ENCODE results near the gene UBE2E1. TPM values are rescaled to one million over a fixed set of nuclear protein-coding genes. Genes with fewer than 3 reads are reported as not detected.

The UBE2E1 gene
- total RNA-seq, 1 experiment from 2014 or later: 200 TPM

DNA sequence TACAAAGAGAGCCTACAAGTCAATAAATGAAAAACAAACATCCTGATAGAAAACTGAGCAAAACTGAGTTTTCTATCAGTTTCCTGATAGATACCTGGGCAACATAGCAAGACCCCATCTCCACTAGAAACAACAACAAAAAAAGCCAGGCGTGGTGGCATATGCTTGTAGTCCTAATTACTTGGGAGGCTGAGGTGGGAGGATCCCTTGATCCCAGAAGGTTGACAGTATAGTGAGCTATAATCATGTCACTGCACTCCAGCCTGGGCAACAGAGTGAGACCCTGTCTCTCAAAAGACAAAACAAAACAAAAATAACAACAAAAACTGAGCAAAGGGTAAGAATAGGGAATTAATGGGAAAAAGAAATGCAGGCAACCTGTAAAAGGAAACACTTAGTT is 23.9 kb upstream of the UBE2E1 start:
- Histone ChIP-seq H3K27ac (ENCODE audit: low read length) (no peak overlapping the region), H3K79me2 (ENCODE audit: low read length) (no peaks in the 10 kb centered on the region), H3K36me3 (ENCODE audit: insufficient read depth, low read length) (no peaks in the 10 kb centered on the region), H3K9me2 (replicated peaks; ENCODE audit: insufficient read depth, low read length) (no peaks in the 10 kb centered on the region), H2AFZ (ENCODE audit: low read length) (no peak overlapping the region), H4K20me1 (ENCODE audit: insufficient read depth, low read depth, low read length) (no peaks in the 10 kb centered on the region), H3K9me3 (ENCODE audit: low read length) (no peaks in the 10 kb centered on the region), H3K9ac (ENCODE audit: low read length) (no peak overlapping the region), H3K4me2 (ENCODE audit: low read depth, low read length, poor library complexity, severe bottlenecking) (no peak overlapping the region), H3K27me3 (ENCODE audit: low read length) (no peaks in the 10 kb centered on the region), H3K4me1 (ENCODE audit: low read length) (peaks cover 3% of the 10 kb centered on the region; the same call in 1 of the 2 replicates), H3K4me3 (ENCODE audit: low read length) (no peak overlapping the region)
- no peak for DNase-seq

DNA sequence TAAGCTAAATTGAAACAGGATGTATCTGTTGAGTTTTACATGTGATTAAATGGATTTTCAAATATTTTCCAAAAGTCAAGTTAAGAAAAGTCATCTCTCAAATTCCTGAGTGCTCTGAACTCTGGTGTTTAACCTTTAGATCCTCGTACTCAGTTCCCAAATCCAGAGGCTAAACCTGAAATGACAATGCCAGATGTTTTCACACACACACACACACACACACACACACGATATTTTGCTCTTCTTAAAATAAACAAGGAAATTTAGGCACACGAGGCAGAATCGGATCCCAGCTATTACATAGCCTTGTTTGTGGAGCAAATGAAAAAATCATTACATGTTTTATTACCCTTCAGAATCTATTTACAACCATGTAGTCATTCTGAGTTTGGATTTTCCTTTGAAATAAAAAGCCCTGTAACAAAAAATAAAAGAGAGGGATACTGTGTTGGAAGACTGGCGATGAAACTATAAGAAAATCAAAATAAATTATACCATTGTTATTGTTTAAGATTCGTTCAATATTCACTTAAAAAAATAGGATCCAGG is 20.6 kb upstream of the UBE2E1 start:
- Histone ChIP-seq H3K36me3 (ENCODE audit: insufficient read depth, low read length) (no peaks in the 10 kb centered on the region), H3K4me3 (ENCODE audit: low read length) (no peak overlapping the region), H3K27me3 (ENCODE audit: low read length) (no peaks in the 10 kb centered on the region), H2AFZ (ENCODE audit: low read length) (no peak overlapping the region), H3K79me2 (ENCODE audit: low read length) (no peaks in the 10 kb centered on the region), H3K27ac (ENCODE audit: low read length) (no peak overlapping the region), H3K9me2 (replicated peaks; ENCODE audit: insufficient read depth, low read length) (no peaks in the 10 kb centered on the region), H3K9ac (ENCODE audit: low read length) (no peak overlapping the region), H4K20me1 (ENCODE audit: insufficient read depth, low read depth, low read length) (no peaks in the 10 kb centered on the region), H3K4me2 (ENCODE audit: low read depth, low read length, poor library complexity, severe bottlenecking) (no peak overlapping the region), H3K4me1 (ENCODE audit: low read length) (no peaks in the 10 kb centered on the region), H3K9me3 (ENCODE audit: low read length) (no peaks in the 10 kb centered on the region)
- DNase-seq: no peak

DNA sequence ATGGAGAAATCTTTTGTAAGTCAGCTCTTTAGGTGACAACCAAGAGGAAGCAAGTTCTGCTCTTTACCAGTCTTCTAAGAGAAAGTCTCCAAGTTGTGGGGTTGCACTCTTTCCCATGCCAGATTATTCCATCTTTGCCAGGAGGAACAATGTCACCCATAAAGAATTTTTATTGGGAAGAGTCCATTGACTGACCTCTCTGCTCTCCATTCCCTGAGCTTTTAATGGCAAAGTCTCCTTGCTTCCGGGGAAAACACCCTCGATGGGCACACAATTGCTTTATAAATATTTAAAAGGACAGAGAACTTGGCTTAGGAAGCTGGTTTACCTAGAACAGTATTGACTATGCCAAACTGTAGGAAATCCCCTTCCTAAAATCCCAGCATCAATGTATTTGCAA is 19.9 kb upstream of the UBE2E1 start:
- Histone ChIP-seq H3K9me3 (ENCODE audit: low read length) (no peaks in the 10 kb centered on the region), H3K36me3 (ENCODE audit: insufficient read depth, low read length) (no peaks in the 10 kb centered on the region), H3K4me3 (ENCODE audit: low read length) (no peak overlapping the region), H3K27ac (ENCODE audit: low read length) (no peak overlapping the region), H3K27me3 (ENCODE audit: low read length) (no peaks in the 10 kb centered on the region), H2AFZ (ENCODE audit: low read length) (no peak overlapping the region), H3K9me2 (replicated peaks; ENCODE audit: insufficient read depth, low read length) (no peaks in the 10 kb centered on the region), H3K4me2 (ENCODE audit: low read depth, low read length, poor library complexity, severe bottlenecking) (no peak overlapping the region), H3K4me1 (ENCODE audit: low read length) (no peaks in the 10 kb centered on the region), H4K20me1 (ENCODE audit: insufficient read depth, low read depth, low read length) (no peaks in the 10 kb centered on the region), H3K9ac (ENCODE audit: low read length) (no peak overlapping the region), H3K79me2 (ENCODE audit: low read length) (no peaks in the 10 kb centered on the region)
- no peak for DNase-seq

DNA sequence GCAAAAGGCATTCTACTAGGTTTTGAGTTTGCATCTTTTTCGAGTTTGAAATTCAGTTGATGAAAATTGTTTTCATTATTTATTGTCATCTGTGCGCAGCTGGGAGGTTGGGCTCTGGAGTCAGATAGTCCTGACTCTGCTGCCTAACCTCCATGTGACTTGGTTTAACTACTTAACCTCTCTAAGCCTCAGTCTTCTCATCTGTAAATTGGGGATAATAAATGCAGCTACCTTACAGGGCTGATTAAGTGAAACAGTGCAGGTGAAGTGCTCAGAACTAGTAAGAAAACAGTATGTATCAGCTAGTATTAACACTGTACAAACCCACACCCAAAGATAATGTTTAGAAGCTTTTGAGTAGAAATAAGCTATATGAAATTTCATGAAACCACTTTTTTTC is 14.1 kb upstream of the UBE2E1 start:
- no peaks in the 10 kb centered on the region for H3K27me3 ChIP-seq (ENCODE audit: low read length)
- H3K79me2 ChIP-seq (ENCODE audit: low read length): no peaks in the 10 kb centered on the region
- H3K4me1 ChIP-seq (ENCODE audit: low read length): no peaks in the 10 kb centered on the region
- no peaks in the 10 kb centered on the region for H3K36me3 ChIP-seq (ENCODE audit: insufficient read depth, low read length)
- no peak overlapping the region for H3K4me2 ChIP-seq (ENCODE audit: low read depth, low read length, poor library complexity, severe bottlenecking)
- no peak overlapping the region for H3K9ac ChIP-seq (ENCODE audit: low read length)
- no peaks in the 10 kb centered on the region for H3K9me3 ChIP-seq (ENCODE audit: low read length)
- H3K27ac ChIP-seq (ENCODE audit: low read length): no peak overlapping the region
- no peaks in the 10 kb centered on the region for H3K9me2 ChIP-seq (replicated peaks; ENCODE audit: insufficient read depth, low read length)
- no peak overlapping the region for H3K4me3 ChIP-seq (ENCODE audit: low read length)
- H2AFZ ChIP-seq (ENCODE audit: low read length): no peak overlapping the region
- no peaks in the 10 kb centered on the region for H4K20me1 ChIP-seq (ENCODE audit: insufficient read depth, low read depth, low read length)
- no peak for DNase-seq

DNA sequence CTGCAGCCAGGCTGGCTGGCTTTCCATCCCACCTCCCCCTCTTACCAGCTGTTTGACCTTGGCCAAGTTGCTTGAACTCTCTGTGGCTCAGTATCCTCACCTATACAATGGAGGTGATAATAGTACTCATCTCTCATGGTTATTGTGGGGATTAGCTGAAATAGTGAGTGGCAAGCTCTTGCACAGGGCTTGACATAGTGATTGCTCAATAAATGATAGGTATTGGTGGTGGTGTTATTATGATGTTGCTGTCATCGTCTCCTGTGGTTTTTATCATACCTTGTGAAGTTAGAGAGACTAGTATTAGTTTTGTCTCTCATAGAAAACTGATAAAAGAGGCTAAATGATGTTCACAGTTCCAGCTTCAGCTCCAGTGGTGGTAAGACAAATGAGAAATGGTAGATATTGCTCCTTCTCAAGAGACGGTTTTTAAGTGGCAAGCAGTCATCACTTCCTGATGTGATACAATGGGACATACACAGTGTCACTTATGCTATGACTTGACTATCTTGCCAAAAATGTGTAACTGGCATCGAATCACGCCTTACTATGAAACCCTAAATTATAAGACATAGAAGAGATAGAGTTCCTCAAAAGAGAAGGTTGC is 12.1 kb upstream of the UBE2E1 start:
- Histone ChIP-seq H3K4me3 (ENCODE audit: low read length) (no peak overlapping the region), H4K20me1 (ENCODE audit: insufficient read depth, low read depth, low read length) (no peaks in the 10 kb centered on the region), H3K4me1 (ENCODE audit: low read length) (no peaks in the 10 kb centered on the region), H2AFZ (ENCODE audit: low read length) (no peak overlapping the region), H3K79me2 (ENCODE audit: low read length) (no peaks in the 10 kb centered on the region), H3K36me3 (ENCODE audit: insufficient read depth, low read length) (no peaks in the 10 kb centered on the region), H3K27me3 (ENCODE audit: low read length) (no peaks in the 10 kb centered on the region), H3K9me3 (ENCODE audit: low read length) (no peaks in the 10 kb centered on the region), H3K27ac (ENCODE audit: low read length) (no peak overlapping the region), H3K9me2 (replicated peaks; ENCODE audit: insufficient read depth, low read length) (no peaks in the 10 kb centered on the region), H3K4me2 (ENCODE audit: low read depth, low read length, poor library complexity, severe bottlenecking) (no peak overlapping the region), H3K9ac (ENCODE audit: low read length) (no peak overlapping the region)
- DNase-seq: no peak

DNA sequence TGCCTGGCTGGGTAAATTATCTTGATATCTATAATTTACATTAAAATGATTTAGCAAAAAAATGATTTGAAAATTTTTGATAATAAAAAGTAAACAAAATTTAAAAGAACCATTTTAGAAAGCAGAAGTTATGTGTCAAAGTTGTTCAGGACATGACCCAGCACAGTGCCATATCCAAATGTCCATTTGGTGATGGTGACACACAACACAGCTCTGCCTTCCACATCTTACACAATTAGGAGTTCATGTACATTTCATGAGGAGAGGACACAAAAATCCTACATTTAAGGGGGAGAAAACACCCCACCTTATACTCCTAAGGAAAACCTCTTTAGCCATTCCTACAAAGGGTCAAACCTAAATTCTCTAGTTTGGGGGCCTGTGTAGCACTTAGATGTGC is 10.7 kb upstream of the UBE2E1 start:
- Histone ChIP-seq H3K79me2 (ENCODE audit: low read length) (no peaks in the 10 kb centered on the region), H4K20me1 (ENCODE audit: insufficient read depth, low read depth, low read length) (no peaks in the 10 kb centered on the region), H3K27ac (ENCODE audit: low read length) (no peak overlapping the region), H3K4me2 (ENCODE audit: low read depth, low read length, poor library complexity, severe bottlenecking) (no peak overlapping the region), H3K4me1 (ENCODE audit: low read length) (no peaks in the 10 kb centered on the region), H3K9me2 (replicated peaks; ENCODE audit: insufficient read depth, low read length) (no peaks in the 10 kb centered on the region), H3K9ac (ENCODE audit: low read length) (no peak overlapping the region), H3K4me3 (ENCODE audit: low read length) (no peak overlapping the region), H3K36me3 (ENCODE audit: insufficient read depth, low read length) (no peaks in the 10 kb centered on the region), H3K27me3 (ENCODE audit: low read length) (no peaks in the 10 kb centered on the region), H2AFZ (ENCODE audit: low read length) (no peak overlapping the region), H3K9me3 (ENCODE audit: low read length) (no peaks in the 10 kb centered on the region)
- no peak for DNase-seq

DNA sequence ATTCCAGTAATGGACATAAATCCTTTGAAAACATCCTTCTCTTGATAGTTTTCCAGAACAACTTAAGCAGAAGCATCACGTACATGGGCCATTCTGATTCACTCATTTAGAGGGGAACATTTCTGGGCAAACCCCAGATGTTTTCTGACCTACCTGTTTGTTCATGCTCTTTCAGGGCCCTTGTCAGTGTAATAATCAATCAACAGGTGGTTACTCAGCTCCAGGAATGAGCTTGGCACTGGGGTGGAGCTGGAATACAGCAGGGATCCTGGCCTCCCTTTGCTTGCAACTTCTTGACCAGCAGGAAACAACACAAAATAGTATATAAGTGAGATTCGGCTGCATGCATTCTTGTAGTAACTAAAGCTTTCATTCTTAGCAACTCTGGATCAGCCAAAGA is 9.2 kb upstream of the UBE2E1 start:
- H3K4me3 ChIP-seq (ENCODE audit: low read length): no peak overlapping the region
- H4K20me1 ChIP-seq (ENCODE audit: insufficient read depth, low read depth, low read length): no peaks in the 10 kb centered on the region
- H3K9me3 ChIP-seq (ENCODE audit: low read length): no peaks in the 10 kb centered on the region
- DNase-seq: no peak
- no peaks in the 10 kb centered on the region for H3K36me3 ChIP-seq (ENCODE audit: insufficient read depth, low read length)
- H3K27me3 ChIP-seq (ENCODE audit: low read length): no peaks in the 10 kb centered on the region
- no peak overlapping the region for H3K27ac ChIP-seq (ENCODE audit: low read length)
- no peaks in the 10 kb centered on the region for H3K79me2 ChIP-seq (ENCODE audit: low read length)
- no peaks in the 10 kb centered on the region for H3K4me1 ChIP-seq (ENCODE audit: low read length)
- H3K4me2 ChIP-seq (ENCODE audit: low read depth, low read length, poor library complexity, severe bottlenecking): no peak overlapping the region
- no peaks in the 10 kb centered on the region for H3K9me2 ChIP-seq (replicated peaks; ENCODE audit: insufficient read depth, low read length)
- H2AFZ ChIP-seq (ENCODE audit: low read length): no peak overlapping the region
- H3K9ac ChIP-seq (ENCODE audit: low read length): no peak overlapping the region

DNA sequence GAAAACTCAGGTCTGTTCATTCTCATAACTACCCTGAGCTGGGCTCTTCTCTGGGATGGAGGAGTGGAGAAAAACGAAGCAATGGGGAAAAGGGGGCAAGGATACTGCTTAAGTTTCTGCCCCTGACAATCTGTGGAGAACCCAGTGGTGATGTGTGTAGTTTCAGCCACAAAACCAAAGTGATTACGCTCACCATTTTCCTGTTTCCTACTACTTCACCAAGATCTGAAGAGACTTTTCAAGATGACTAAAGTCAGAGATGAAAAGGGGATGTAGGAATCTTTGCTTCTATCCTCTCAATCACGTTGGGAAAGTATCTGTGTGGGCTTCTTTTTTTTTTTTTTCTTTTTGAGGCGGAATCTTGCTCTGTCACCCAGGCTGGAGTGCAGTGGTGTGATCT is 8.3 kb upstream of the UBE2E1 start:
- no peaks in the 10 kb centered on the region for H3K79me2 ChIP-seq (ENCODE audit: low read length)
- no peak overlapping the region for H3K27ac ChIP-seq (ENCODE audit: low read length)
- H3K4me2 ChIP-seq (ENCODE audit: low read depth, low read length, poor library complexity, severe bottlenecking): no peak overlapping the region
- H3K4me3 ChIP-seq (ENCODE audit: low read length): no peak overlapping the region
- no peak overlapping the region for H2AFZ ChIP-seq (ENCODE audit: low read length)
- no peak overlapping the region for H3K9ac ChIP-seq (ENCODE audit: low read length)
- DNase-seq: no peak
- no peaks in the 10 kb centered on the region for H4K20me1 ChIP-seq (ENCODE audit: insufficient read depth, low read depth, low read length)
- H3K36me3 ChIP-seq (ENCODE audit: insufficient read depth, low read length): no peaks in the 10 kb centered on the region
- no peaks in the 10 kb centered on the region for H3K27me3 ChIP-seq (ENCODE audit: low read length)
- no peaks in the 10 kb centered on the region for H3K9me2 ChIP-seq (replicated peaks; ENCODE audit: insufficient read depth, low read length)
- H3K4me1 ChIP-seq (ENCODE audit: low read length): no peaks in the 10 kb centered on the region
- no peaks in the 10 kb centered on the region for H3K9me3 ChIP-seq (ENCODE audit: low read length)

Data from Karpas-422 (cell line).